ENCODE measurements around the gene RUFY2. TPM values are rescaled to one million over a fixed set of nuclear protein-coding genes. Genes with fewer than 3 reads are reported as not detected.

Gene RUFY2
- total and polyA plus RNA-seq, 2 donors (not counting 3 experiments of a cell fraction or from before 2014, with no cell fraction given), result 5.7 to 24.2 TPM

- Histone ChIP-seq H3K9me3 (replicated peaks; ENCODE audit: control insufficient read depth, insufficient read depth, low read length) (no peaks in the 10 kb centered on the region), H3K9me1 (replicated peaks; ENCODE audit: control insufficient read depth, extremely low read depth, insufficient read depth, low read length) (no peaks in the 10 kb centered on the region), H3K27me3 (ENCODE audit: control insufficient read depth in 2 of 2, insufficient read depth in 2 of 2, low read length in 2 of 2) (no peaks in the 10 kb centered on the region), H2AFZ (ENCODE audit: low read depth, low read length) (no peak overlapping the region), H3K9ac (replicated peaks; ENCODE audit: extremely low read depth, insufficient read depth, low read length) (no peak overlapping the region), H3K36me3 (ENCODE audit: control insufficient read depth in 2 of 2, extremely low read depth in 1 of 2, insufficient read depth in 2 of 2, low read length in 2 of 2) (peaks cover 0 to 19% of the 10 kb centered on the region in 2 experiments), H3K4me1 (ENCODE audit: control insufficient read depth, extremely low read depth, insufficient read depth, low read length) (no peaks in the 10 kb centered on the region), H3K4me2 (ENCODE audit: insufficient read depth, low read length) (no peak overlapping the region), H3K27ac (ENCODE audit: insufficient read depth, low read depth, low read length) (no peak overlapping the region), H3K4me3 (replicated peaks in 1 of 3; ENCODE audit: insufficient read depth in 1 of 3, low read depth in 1 of 3, low read length in 3 of 3) (no peak overlapping the region), H3K79me2 (ENCODE audit: control insufficient read depth, insufficient read depth, low read length) (no peaks in the 10 kb centered on the region), H4K20me1 (replicated peaks; ENCODE audit: control insufficient read depth, extremely low read depth, insufficient read depth, low read length) (no peaks in the 10 kb centered on the region)
- no TSS peak for BruUV-seq (replicated peaks)
- ChIA-PET POLR2A (no interaction called here), CTCF (no interaction called here)
- dilution Hi-C loops (cut with MboI; ENCODE audit: extremely low pct_ligation_motif_present, low sequenced_read_pairs), result no loop called here
- FAIRE-seq (no peak), DNase-seq (ENCODE audit: low read depth, low spot score) (peak; percentile 7)
- no peak for TF ChIP-seq JUN (IDR thresholded peaks at IDR 0.05; ENCODE audit: borderline replicate concordance, insufficient read depth, insufficient read length, low read depth)
- TF ChIP-seq GATA2 (IDR thresholded peaks at IDR 0.05; ENCODE audit: insufficient read depth, insufficient read length, low read depth, low read length), result no peak
- TF ChIP-seq MYC (IDR thresholded peaks at IDR 0.05; ENCODE audit: low read depth, low read length), result no peak
- no peak for TF ChIP-seq POLR2AphosphoS5 (IDR thresholded peaks at IDR 0.05; ENCODE audit: insufficient read depth, low read depth, low read length)
- TF ChIP-seq MAX (IDR thresholded peaks at IDR 0.05; ENCODE audit: insufficient read depth, insufficient read length), result no peak
- TF ChIP-seq FOS (IDR thresholded peaks at IDR 0.05; ENCODE audit: borderline replicate concordance, insufficient read depth, low read length), result no peak
- TF ChIP-seq, protein P1, sequence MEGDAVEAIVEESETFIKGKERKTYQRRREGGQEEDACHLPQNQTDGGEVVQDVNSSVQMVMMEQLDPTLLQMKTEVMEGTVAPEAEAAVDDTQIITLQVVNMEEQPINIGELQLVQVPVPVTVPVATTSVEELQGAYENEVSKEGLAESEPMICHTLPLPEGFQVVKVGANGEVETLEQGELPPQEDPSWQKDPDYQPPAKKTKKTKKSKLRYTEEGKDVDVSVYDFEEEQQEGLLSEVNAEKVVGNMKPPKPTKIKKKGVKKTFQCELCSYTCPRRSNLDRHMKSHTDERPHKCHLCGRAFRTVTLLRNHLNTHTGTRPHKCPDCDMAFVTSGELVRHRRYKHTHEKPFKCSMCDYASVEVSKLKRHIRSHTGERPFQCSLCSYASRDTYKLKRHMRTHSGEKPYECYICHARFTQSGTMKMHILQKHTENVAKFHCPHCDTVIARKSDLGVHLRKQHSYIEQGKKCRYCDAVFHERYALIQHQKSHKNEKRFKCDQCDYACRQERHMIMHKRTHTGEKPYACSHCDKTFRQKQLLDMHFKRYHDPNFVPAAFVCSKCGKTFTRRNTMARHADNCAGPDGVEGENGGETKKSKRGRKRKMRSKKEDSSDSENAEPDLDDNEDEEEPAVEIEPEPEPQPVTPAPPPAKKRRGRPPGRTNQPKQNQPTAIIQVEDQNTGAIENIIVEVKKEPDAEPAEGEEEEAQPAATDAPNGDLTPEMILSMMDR (IDR thresholded peaks at IDR 0.05; ENCODE audit: extremely low read depth in 1 of 2, insufficient read depth in 1 of 2, low read depth in 1 of 2, low read length in 2 of 2), result no peak
- no peak for TF ChIP-seq POLR2A (IDR thresholded peaks at IDR 0.05; ENCODE audit: low read depth, low read length)
- TF ChIP-seq EZH2 (IDR thresholded peaks at IDR 0.05; ENCODE audit: borderline replicate concordance, low read depth, low read length, severe bottlenecking), result no peak
- intact Hi-C loops (cut with micrococcal nuclease), result no loop called here
Measured at GRCh38 chr10:68428396-68429104, 21.5 kb upstream of the RUFY2 start.

Measured in endothelial cell of umbilical vein (primary cell).